Measurements from ENCODE around the gene HPN. TPM values are rescaled to one million over a fixed set of nuclear protein-coding genes. Genes with fewer than 3 reads are reported as not detected.
"Not testable (repeated sequence)": the region's sequence is repeated elsewhere in the genome, so short reads cannot be mapped to it uniquely, and the experiment has no call there.

Gene HPN
- total RNA-seq, 2 experiments from 2014 or later = not detected

DNA sequence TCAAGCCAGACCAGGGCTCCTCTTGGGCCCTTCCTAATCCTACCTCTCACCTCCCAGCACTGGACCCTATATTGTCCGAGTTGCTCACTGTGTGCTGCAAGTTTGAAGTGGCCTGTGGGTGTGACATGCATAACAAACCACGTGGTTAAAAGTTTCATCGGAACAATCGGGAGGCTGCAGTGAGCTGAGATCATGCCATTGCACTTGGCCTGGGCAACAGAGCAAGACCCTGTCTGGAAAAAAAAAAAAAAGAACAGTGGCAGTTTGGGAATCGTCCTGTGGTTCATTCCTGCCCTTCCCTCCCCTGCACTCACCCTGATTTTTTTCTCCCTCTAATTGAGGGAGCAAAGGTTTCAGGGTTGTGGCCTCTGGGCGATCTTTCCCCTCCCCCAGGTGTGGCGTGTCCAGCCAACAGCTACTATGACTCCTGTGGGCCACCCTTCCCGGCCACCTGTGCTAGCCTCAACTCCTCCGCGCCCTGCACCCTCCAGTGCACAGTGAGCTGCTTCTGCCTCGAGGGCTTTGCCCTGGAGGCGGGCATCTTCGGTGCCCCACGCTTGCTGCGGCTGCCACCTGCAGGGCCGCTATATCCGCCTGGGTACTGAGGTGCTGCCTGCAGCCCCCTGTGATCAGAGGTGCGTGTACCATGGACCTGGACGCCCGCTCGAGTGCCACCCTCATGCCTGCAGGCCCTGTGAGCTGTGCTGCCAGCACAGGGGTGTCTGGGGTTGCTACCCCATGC is 57.8 kb downstream of the HPN start:
- Histone ChIP-seq H3K36me3 (ENCODE audit: insufficient read depth, low read length) (no peaks in the 10 kb centered on the region), H3K9me3 (ENCODE audit: control insufficient read depth in 1 of 2, insufficient read depth in 1 of 2, low read length in 2 of 2) (peaks cover 0 to under 1% of the 10 kb centered on the region in 2 experiments), H3K4me1 (ENCODE audit: insufficient read depth, low read length) (no peaks in the 10 kb centered on the region), H3K27ac (ENCODE audit: low read depth in 1 of 2, low read length in 2 of 2) (no peak overlapping the region), H3K4me3 (ENCODE audit: low read length) (no peak overlapping the region), H3K27me3 (ENCODE audit: control insufficient read depth in 1 of 2, insufficient read depth in 2 of 2, low read length in 2 of 2) (no peaks in the 10 kb centered on the region)
- no peak overlapping the region for H3K4me3 Mint-ChIP-seq
- ChIA-PET CTCF (no interaction called here), POLR2A (no interaction called here)
- no peaks in the 10 kb centered on the region for H3K27me3 Mint-ChIP-seq
- no peak for DNase-seq
- H3K36me3 Mint-ChIP-seq (ENCODE audit: low read depth) = no peaks in the 10 kb centered on the region
- TF ChIP-seq, protein P1, sequence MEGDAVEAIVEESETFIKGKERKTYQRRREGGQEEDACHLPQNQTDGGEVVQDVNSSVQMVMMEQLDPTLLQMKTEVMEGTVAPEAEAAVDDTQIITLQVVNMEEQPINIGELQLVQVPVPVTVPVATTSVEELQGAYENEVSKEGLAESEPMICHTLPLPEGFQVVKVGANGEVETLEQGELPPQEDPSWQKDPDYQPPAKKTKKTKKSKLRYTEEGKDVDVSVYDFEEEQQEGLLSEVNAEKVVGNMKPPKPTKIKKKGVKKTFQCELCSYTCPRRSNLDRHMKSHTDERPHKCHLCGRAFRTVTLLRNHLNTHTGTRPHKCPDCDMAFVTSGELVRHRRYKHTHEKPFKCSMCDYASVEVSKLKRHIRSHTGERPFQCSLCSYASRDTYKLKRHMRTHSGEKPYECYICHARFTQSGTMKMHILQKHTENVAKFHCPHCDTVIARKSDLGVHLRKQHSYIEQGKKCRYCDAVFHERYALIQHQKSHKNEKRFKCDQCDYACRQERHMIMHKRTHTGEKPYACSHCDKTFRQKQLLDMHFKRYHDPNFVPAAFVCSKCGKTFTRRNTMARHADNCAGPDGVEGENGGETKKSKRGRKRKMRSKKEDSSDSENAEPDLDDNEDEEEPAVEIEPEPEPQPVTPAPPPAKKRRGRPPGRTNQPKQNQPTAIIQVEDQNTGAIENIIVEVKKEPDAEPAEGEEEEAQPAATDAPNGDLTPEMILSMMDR (IDR thresholded peaks at IDR 0.05) = no peak
- intact Hi-C loops (cut with DNase I, micrococcal nuclease) = no loop called here
- no peak overlapping the region for H3K27ac Mint-ChIP-seq
- H3K4me1 Mint-ChIP-seq (ENCODE audit: low read depth) = no peaks in the 10 kb centered on the region
- H3K9me3 Mint-ChIP-seq = no peaks in the 10 kb centered on the region
- ATAC-seq (ENCODE audit: poor library complexity) = no peak

DNA sequence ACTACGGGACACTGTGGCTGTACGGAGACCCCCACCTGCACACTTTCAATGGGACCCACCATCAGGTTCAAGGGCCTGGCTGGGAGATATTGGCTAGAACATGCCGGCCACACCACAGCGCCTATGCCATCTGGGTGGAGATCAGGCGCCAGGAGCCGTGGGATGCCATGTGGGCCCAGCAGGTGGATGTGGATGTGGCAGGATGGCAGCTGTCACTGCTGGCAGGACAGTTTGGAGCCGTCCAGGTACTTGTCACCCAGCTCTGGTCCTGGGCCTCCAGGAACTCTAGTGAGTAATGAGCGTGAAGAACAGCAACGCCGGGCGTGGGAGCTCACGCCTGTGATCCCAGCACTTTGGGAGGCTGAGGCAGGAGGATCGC is 58.4 kb downstream of the HPN start:
- DNase-seq (no peak), ATAC-seq (ENCODE audit: poor library complexity) (no peak)
- Histone ChIP-seq H3K9me3 (ENCODE audit: control insufficient read depth in 1 of 2, insufficient read depth in 1 of 2, low read length in 2 of 2) (peaks cover 0 to 7% of the 10 kb centered on the region in 2 experiments), H3K27me3 (ENCODE audit: control insufficient read depth in 1 of 2, insufficient read depth in 2 of 2, low read length in 2 of 2) (no peaks in the 10 kb centered on the region), H3K4me3 (ENCODE audit: low read length) (no peak overlapping the region), H3K36me3 (ENCODE audit: insufficient read depth, low read length) (no peaks in the 10 kb centered on the region), H3K4me1 (ENCODE audit: insufficient read depth, low read length) (no peaks in the 10 kb centered on the region), H3K27ac (ENCODE audit: low read depth in 1 of 2, low read length in 2 of 2) (no peak overlapping the region)
- TF ChIP-seq, protein P1 (IDR thresholded peaks at IDR 0.05) = no peak
- no peak overlapping the region for H3K27ac Mint-ChIP-seq
- ChIA-PET POLR2A (no interaction called here), CTCF (no interaction called here)
- H3K4me3 Mint-ChIP-seq = no peak overlapping the region
- no peaks in the 10 kb centered on the region for H3K4me1 Mint-ChIP-seq (ENCODE audit: low read depth)
- no peaks in the 10 kb centered on the region for H3K27me3 Mint-ChIP-seq
- no peaks in the 10 kb centered on the region for H3K9me3 Mint-ChIP-seq
- no peaks in the 10 kb centered on the region for H3K36me3 Mint-ChIP-seq (ENCODE audit: low read depth)
- intact Hi-C loops (cut with DNase I, micrococcal nuclease) = no loop called here

DNA sequence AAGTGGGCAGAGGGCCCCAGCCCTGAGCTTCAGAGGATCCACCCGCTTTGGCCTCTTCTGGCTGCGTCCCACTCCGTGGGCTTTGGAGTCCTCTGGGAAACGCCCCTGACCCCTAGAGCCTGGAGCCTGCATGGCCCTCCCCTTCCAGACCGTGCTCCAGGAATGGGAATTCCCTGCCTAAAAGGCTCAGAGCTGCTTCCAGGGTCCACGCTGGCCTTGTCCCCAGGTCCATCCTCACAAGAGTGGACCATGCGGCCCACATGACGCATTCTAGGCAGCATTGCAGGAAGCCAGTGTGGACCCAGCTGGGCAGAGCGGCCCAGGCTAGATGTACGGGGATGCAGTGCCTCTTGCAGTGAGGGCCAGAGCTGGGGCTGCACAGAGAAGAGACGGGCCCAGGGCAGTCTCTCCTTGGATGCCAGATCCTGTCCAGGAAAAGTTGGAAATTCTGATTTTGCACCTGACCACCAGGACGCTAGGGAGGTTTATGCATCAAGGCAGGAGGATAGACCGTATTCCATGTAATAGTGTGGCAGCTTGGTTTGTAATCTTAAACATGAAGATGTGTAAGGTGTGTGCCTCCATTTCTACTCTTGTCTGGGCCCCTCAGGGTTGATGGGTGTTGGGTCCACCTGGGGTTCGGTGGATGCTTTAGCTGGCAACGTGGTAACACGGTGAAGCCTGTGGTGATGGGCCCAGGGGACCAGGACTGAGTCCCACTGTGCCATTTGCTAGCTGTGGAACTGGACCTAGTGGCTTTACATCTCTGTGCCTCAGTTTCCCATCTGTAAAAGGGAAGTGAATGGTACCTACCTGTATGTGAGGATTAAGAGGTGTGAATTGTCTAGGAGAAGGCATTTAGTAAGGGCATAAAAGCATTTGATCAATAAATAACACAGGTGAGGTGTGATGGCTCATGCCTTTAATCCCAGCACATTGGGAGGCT is 59.3 kb downstream of the HPN start:
- no peak overlapping the region for H3K4me3 Mint-ChIP-seq
- no peak for ATAC-seq (ENCODE audit: poor library complexity)
- CTCF ChIA-PET = no interaction called here
- TF ChIP-seq, protein P1 (IDR thresholded peaks at IDR 0.05) = no peak
- H3K9me3 ChIP-seq (ENCODE audit: control insufficient read depth in 1 of 2, insufficient read depth in 1 of 2, low read length in 2 of 2) = peaks cover 0 to 10% of the 10 kb centered on the region in 2 experiments
- H3K27me3 Mint-ChIP-seq = no peaks in the 10 kb centered on the region
- no peak for DNase-seq
- H3K4me1 ChIP-seq (ENCODE audit: insufficient read depth, low read length) = no peaks in the 10 kb centered on the region
- H3K36me3 ChIP-seq (ENCODE audit: insufficient read depth, low read length) = no peaks in the 10 kb centered on the region
- intact Hi-C loops (cut with DNase I, micrococcal nuclease) = no loop called here
- H3K9me3 Mint-ChIP-seq = no peaks in the 10 kb centered on the region
- no peaks in the 10 kb centered on the region for H3K27me3 ChIP-seq (ENCODE audit: control insufficient read depth in 1 of 2, insufficient read depth in 2 of 2, low read length in 2 of 2)
- no peak overlapping the region for H3K27ac Mint-ChIP-seq
- no peaks in the 10 kb centered on the region for H3K36me3 Mint-ChIP-seq (ENCODE audit: low read depth)
- POLR2A ChIA-PET = no interaction called here
- no peak overlapping the region for H3K4me3 ChIP-seq (ENCODE audit: low read length)
- no peak overlapping the region for H3K27ac ChIP-seq (ENCODE audit: low read depth in 1 of 2, low read length in 2 of 2)
- no peaks in the 10 kb centered on the region for H3K4me1 Mint-ChIP-seq (ENCODE audit: low read depth)

DNA sequence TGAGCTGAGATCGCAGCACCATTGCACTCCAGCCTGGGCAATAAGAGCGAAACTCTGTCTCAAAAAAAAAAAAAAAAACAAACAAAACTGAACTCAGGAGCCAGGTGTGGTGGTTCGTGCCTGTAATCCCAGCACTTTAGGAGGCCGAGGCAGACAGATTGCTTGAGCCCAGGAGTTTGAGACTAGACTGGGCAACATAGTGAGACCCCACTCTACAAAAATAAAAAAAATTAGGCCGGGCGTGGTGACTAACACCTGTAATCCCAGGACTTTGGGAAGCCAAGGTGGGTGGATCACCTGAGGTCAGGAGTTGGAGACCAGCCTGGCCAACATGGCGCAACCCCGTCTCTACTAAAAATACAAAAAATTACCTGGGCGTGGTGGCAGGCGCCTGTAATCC is 60.4 kb downstream of the HPN start:
- ATAC-seq (ENCODE audit: poor library complexity); CTCF ChIA-PET; DNase-seq; H3K27me3 Mint-ChIP-seq; intact Hi-C loops (cut with DNase I, micrococcal nuclease); H3K4me3 ChIP-seq (ENCODE audit: low read length); H3K27me3 ChIP-seq (ENCODE audit: control insufficient read depth in 1 of 2, insufficient read depth in 2 of 2, low read length in 2 of 2); H3K4me1 Mint-ChIP-seq (ENCODE audit: low read depth); H3K36me3 ChIP-seq (ENCODE audit: insufficient read depth, low read length); H3K4me1 ChIP-seq (ENCODE audit: insufficient read depth, low read length); POLR2A ChIA-PET; H3K9me3 Mint-ChIP-seq; H3K27ac ChIP-seq (ENCODE audit: low read depth in 1 of 2, low read length in 2 of 2); H3K27ac Mint-ChIP-seq; H3K36me3 Mint-ChIP-seq (ENCODE audit: low read depth); H3K4me3 Mint-ChIP-seq: not testable (repeated sequence)
- peaks cover 0 to 15% of the 10 kb centered on the region in 2 experiments for H3K9me3 ChIP-seq (ENCODE audit: control insufficient read depth in 1 of 2, insufficient read depth in 1 of 2, low read length in 2 of 2)

DNA sequence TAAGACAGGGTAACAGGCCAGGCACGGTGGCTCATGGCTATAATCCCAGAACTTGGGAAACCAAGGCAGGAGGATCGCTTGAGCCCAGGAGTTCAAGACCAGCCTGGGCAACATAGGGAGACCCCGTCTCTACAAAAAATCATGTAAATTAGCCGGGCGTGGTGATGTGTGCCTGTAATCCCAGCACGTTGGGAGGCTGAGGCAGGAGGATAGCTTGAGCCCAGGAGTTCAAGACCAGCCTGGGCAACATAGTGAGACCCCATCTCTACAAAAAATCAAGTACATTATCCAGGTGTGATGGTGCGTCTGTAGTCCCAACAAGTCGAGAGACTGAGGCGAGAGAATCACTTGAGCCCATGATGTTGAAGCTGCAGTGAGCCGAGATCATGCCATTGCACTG is 62.1 kb downstream of the HPN start:
- H3K27me3 Mint-ChIP-seq; H3K4me1 Mint-ChIP-seq (ENCODE audit: low read depth); intact Hi-C loops (cut with DNase I, micrococcal nuclease); H3K9me3 Mint-ChIP-seq; H3K4me1 ChIP-seq (ENCODE audit: insufficient read depth, low read length); POLR2A ChIA-PET; ATAC-seq (ENCODE audit: poor library complexity); H3K36me3 Mint-ChIP-seq (ENCODE audit: low read depth); H3K4me3 Mint-ChIP-seq; H3K36me3 ChIP-seq (ENCODE audit: insufficient read depth, low read length); DNase-seq; H3K27me3 ChIP-seq (ENCODE audit: control insufficient read depth in 1 of 2, insufficient read depth in 2 of 2, low read length in 2 of 2); H3K27ac Mint-ChIP-seq; CTCF ChIA-PET; H3K27ac ChIP-seq (ENCODE audit: low read depth in 1 of 2, low read length in 2 of 2); H3K4me3 ChIP-seq (ENCODE audit: low read length): not testable (repeated sequence)
- H3K9me3 ChIP-seq (ENCODE audit: control insufficient read depth in 1 of 2, insufficient read depth in 1 of 2, low read length in 2 of 2) = peaks cover 0 to 15% of the 10 kb centered on the region in 2 experiments
